GM23338 (cell line): ENCODE results near the gene ETNPPL. TPM values are rescaled to one million over a fixed set of nuclear protein-coding genes. Genes with fewer than 3 reads are reported as not detected.

ENCODE experiments used
- ATAC-seq: fragments of 200-7000 bp; cut with Tn5 transposase; 3 replicates; pipeline ENCODE4 v1.9.1; 2020
- DNase-seq: peaks from one replicate; pipeline ENCODE4 v3.0.0-alpha.2; 2015; ENCODE audit warnings: low spot score
- H2AFZ ChIP-seq: fragments of 200-600 bp; sonication (generic); 2 replicates; pipeline ENCODE4 v1.8.0; 2016; ENCODE audit warnings: antibody characterized with exemption, mild to moderate bottlenecking, moderate library complexity
- H3F3A ChIP-seq: fragments of 200-600 bp; sonication (generic); replicated peaks from 2 replicates; pipeline ENCODE4 v1.8.0; 2017; ENCODE audit warnings: antibody characterized with exemption, mixed run types, low read depth
- H3K27ac ChIP-seq: fragments of 200-600 bp; sonication (generic); 2 replicates; pipeline ENCODE4 v1.6.1; 2016; ENCODE audit warnings: low read depth
- H3K27me3 ChIP-seq: fragments of 200-600 bp; sonication (generic); 2 replicates; pipeline ENCODE4 v1.8.0; 2016; ENCODE audit warnings: mild to moderate bottlenecking, mixed run types, moderate library complexity; ENCODE audit not compliant: insufficient read depth
- H3K36me3 ChIP-seq: fragments of 200-600 bp; sonication (generic); 2 replicates; pipeline ENCODE4 v1.8.0; 2016; ENCODE audit warnings: mild to moderate bottlenecking; ENCODE audit not compliant: insufficient read depth
- H3K4me1 ChIP-seq: fragments of 200-600 bp; sonication (generic); 2 replicates; pipeline ENCODE4 v1.8.0; 2016; ENCODE audit warnings: mild to moderate bottlenecking, moderate library complexity; ENCODE audit not compliant: insufficient read depth
- H3K4me2 ChIP-seq: fragments of 200-600 bp; sonication (generic); 2 replicates; pipeline ENCODE4 v1.7.1; 2017; ENCODE audit warnings: mixed run types
- H3K4me3 ChIP-seq: fragments of 200-600 bp; sonication (generic); 2 replicates; pipeline ENCODE4 v1.6.1; 2016; ENCODE audit warnings: mixed run types
- H3K79me2 ChIP-seq: fragments of 200-600 bp; sonication (generic); replicated peaks from 2 replicates; pipeline ENCODE4 v1.8.0; 2017; ENCODE audit warnings: mild to moderate bottlenecking; ENCODE audit not compliant: insufficient read depth
- H3K9me2 ChIP-seq: fragments of 200-600 bp; sonication (generic); 2 replicates; pipeline ENCODE4 v1.8.0; 2017; ENCODE audit not compliant: insufficient read depth
- H4K20me1 ChIP-seq: fragments of 200-600 bp; sonication (generic); replicated peaks from 2 replicates; pipeline ENCODE4 v1.8.0; 2017; ENCODE audit warnings: mild to moderate bottlenecking; ENCODE audit not compliant: insufficient read depth
- H3K27ac Mint-ChIP-seq: 2 replicates; pipeline ENCODE4 v1.8.0; 2020; ENCODE audit warnings: inconsistent platforms, mild to moderate bottlenecking, moderate library complexity, mixed read lengths
- H3K27me3 Mint-ChIP-seq: 3 replicates; pipeline ENCODE4 v1.8.0; 2022; ENCODE audit warnings: low read depth, mild to moderate bottlenecking, moderate library complexity, mixed read lengths, inconsistent platforms; ENCODE audit not compliant: insufficient read depth, poor library complexity
- H3K36me3 Mint-ChIP-seq: 3 replicates; pipeline ENCODE4 v1.8.0; 2021; ENCODE audit warnings: low read depth, mild to moderate bottlenecking, inconsistent platforms, moderate library complexity, mixed read lengths
- H3K4me1 Mint-ChIP-seq: 3 replicates; pipeline ENCODE4 v1.8.0; 2020; ENCODE audit warnings: mild to moderate bottlenecking, inconsistent platforms, mixed read lengths
- H3K4me3 Mint-ChIP-seq: 3 replicates; pipeline ENCODE4 v1.8.0; 2021; ENCODE audit warnings: moderate library complexity, mild to moderate bottlenecking, inconsistent platforms, mixed read lengths
- H3K9me3 Mint-ChIP-seq: 3 replicates; pipeline ENCODE4 v1.8.0; 2020; ENCODE audit warnings: moderate library complexity, mild to moderate bottlenecking, inconsistent platforms, mixed read lengths
- EZH2phosphoT487 ChIP-seq: fragments of 200-600 bp; sonication (generic); IDR thresholded peaks from one replicate; pipeline ENCODE4 v1.8.1; 2018; ENCODE audit warnings: antibody characterized with exemption; ENCODE audit not compliant: unreplicated experiment
- JUNB ChIP-seq: IDR thresholded peaks from one replicate; pipeline ENCODE4 v1.6.1; 2016; ENCODE audit warnings: antibody characterized with exemption; ENCODE audit not compliant: unreplicated experiment
- NANOG ChIP-seq: IDR thresholded peaks from 2 replicates; pipeline ENCODE4 v1.6.1; 2016; ENCODE audit warnings: antibody characterized with exemption, borderline replicate concordance
- ZNF331 ChIP-seq: fragments of 250-450 bp; sonication (Bioruptor Pico); IDR thresholded peaks from 2 replicates; pipeline ENCODE4 v1.5.0; 2020; ENCODE audit warnings: low read depth, mild to moderate bottlenecking, moderate library complexity
- polyA plus RNA-seq: library from polyadenylated mRNA; unstranded; fragments of >200 nt; fragmentation: Nextera tagmentation; extraction: Ambion mirVana; gene quantifications from 2 replicates; pipeline ENCODE4 v1.2.1, GENCODE V29; 2016
- total RNA-seq: library from RNA; depleted of rRNA; stranded (reverse); fragments of >200 nt; shearing (Covaris generic); gene quantifications from 2 replicates; pipeline ENCODE4 v1.2.3, GENCODE V29; 2014
- TF ChIP-seq, protein P1 (sequence below): fragments of 250-450 bp; sonication (Bioruptor Pico); IDR thresholded peaks from 2 replicates; pipeline ENCODE4 v1.5.0; 2020; ENCODE audit warnings: mild to moderate bottlenecking, moderate library complexity
- TF ChIP-seq, protein P2 (sequence below): IDR thresholded peaks from one replicate; pipeline ENCODE4 v1.6.1; 2018; ENCODE audit warnings: antibody characterized with exemption; ENCODE audit not compliant: unreplicated experiment

Gene ETNPPL
- total and polyA plus RNA-seq, 2 experiments from 2014 or later: 1.2 to 1.5 TPM

DNA sequence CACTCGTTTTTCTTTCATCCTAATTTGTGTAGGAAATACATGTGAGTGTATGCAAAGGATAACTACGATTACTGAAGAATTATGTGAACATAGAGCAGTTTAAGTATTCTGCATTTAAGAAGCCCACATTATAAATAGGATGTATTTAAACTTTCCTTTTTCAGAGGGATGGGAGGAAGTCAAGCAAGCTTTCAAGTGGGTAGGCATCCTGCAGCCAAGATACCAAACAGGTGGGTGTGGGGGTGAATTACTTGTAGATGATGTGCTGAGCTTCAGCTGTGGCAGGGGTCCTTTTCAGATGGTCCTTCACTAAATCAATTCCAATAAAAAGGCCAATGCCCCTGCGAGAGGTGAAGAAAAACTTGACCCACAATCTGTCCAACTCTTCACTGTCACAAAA, 16.3 kb downstream of the ETNPPL start (continued):
- TF ChIP-seq, protein P1, sequence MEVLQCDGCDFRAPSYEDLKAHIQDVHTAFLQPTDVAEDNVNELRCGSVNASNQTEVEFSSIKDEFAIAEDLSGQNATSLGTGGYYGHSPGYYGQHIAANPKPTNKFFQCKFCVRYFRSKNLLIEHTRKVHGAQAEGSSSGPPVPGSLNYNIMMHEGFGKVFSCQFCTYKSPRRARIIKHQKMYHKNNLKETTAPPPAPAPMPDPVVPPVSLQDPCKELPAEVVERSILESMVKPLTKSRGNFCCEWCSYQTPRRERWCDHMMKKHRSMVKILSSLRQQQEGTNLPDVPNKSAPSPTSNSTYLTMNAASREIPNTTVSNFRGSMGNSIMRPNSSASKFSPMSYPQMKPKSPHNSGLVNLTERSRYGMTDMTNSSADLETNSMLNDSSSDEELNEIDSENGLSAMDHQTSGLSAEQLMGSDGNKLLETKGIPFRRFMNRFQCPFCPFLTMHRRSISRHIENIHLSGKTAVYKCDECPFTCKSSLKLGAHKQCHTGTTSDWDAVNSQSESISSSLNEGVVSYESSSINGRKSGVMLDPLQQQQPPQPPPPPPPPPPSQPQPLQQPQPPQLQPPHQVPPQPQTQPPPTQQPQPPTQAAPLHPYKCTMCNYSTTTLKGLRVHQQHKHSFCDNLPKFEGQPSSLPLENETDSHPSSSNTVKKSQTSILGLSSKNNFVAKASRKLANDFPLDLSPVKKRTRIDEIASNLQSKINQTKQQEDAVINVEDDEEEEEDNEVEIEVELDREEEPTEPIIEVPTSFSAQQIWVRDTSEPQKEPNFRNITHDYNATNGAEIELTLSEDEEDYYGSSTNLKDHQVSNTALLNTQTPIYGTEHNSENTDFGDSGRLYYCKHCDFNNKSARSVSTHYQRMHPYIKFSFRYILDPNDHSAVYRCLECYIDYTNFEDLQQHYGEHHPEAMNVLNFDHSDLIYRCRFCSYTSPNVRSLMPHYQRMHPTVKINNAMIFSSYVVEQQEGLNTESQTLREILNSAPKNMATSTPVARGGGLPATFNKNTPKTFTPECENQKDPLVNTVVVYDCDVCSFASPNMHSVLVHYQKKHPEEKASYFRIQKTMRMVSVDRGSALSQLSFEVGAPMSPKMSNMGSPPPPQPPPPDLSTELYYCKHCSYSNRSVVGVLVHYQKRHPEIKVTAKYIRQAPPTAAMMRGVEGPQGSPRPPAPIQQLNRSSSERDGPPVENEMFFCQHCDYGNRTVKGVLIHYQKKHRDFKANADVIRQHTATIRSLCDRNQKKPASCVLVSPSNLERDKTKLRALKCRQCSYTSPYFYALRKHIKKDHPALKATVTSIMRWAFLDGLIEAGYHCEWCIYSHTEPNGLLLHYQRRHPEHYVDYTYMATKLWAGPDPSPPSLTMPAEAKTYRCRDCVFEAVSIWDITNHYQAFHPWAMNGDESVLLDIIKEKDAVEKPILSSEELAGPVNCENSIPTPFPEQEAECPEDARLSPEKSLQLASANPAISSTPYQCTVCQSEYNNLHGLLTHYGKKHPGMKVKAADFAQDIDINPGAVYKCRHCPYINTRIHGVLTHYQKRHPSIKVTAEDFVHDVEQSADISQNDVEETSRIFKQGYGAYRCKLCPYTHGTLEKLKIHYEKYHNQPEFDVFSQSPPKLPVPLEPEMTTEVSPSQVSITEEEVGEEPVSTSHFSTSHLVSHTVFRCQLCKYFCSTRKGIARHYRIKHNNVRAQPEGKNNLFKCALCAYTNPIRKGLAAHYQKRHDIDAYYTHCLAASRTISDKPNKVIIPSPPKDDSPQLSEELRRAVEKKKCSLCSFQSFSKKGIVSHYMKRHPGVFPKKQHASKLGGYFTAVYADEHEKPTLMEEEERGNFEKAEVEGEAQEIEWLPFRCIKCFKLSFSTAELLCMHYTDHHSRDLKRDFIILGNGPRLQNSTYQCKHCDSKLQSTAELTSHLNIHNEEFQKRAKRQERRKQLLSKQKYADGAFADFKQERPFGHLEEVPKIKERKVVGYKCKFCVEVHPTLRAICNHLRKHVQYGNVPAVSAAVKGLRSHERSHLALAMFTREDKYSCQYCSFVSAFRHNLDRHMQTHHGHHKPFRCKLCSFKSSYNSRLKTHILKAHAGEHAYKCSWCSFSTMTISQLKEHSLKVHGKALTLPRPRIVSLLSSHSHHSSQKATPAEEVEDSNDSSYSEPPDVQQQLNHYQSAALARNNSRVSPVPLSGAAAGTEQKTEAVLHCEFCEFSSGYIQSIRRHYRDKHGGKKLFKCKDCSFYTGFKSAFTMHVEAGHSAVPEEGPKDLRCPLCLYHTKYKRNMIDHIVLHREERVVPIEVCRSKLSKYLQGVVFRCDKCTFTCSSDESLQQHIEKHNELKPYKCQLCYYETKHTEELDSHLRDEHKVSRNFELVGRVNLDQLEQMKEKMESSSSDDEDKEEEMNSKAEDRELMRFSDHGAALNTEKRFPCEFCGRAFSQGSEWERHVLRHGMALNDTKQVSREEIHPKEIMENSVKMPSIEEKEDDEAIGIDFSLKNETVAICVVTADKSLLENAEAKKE (CRISPR knock-in tag): no peak

DNA sequence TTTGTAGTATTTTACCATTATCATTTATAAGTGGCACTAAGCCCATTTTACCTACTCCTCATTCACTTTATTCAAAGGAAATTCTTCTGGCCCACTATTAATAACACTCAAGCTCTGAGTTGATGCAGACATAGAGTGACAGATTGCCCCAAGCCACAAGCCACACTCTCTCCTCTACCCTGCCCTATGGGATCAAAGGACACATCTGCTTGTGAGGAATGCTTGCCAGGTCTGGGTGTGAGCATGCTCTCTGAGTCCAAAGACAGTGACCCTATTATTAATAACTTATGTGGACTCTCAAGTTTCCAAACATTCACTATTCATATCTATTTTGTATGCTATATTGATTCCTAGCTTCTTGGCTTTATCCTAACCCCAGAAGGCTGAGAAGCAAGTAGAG, 18.5 kb downstream of the ETNPPL start:
- no peak overlapping the region for H3K27ac ChIP-seq
- no peaks in the 10 kb centered on the region for H3K79me2 ChIP-seq
- no peaks in the 10 kb centered on the region for H3K36me3 ChIP-seq
- H3K9me2 ChIP-seq: no peaks in the 10 kb centered on the region
- no peak overlapping the region for H2AFZ ChIP-seq
- H3K27me3 Mint-ChIP-seq: peaks cover 5% of the 10 kb centered on the region
- no peaks in the 10 kb centered on the region for H4K20me1 ChIP-seq
- H3K9me3 Mint-ChIP-seq: no peaks in the 10 kb centered on the region
- DNase-seq (no peak), ATAC-seq (no peak)
- no peak overlapping the region for H3K4me3 ChIP-seq
- no peaks in the 10 kb centered on the region for H3K27me3 ChIP-seq
- no peak overlapping the region for H3K27ac Mint-ChIP-seq
- H3F3A ChIP-seq: no peaks in the 10 kb centered on the region
- H3K4me3 Mint-ChIP-seq: no peak overlapping the region
- no peak overlapping the region for H3K4me2 ChIP-seq
- no peaks in the 10 kb centered on the region for H3K36me3 Mint-ChIP-seq
- H3K4me1 ChIP-seq: no peaks in the 10 kb centered on the region
- no peaks in the 10 kb centered on the region for H3K4me1 Mint-ChIP-seq
- TF ChIP-seq, protein P1 (CRISPR knock-in tag): no peak
- TF ChIP-seq NANOG (no peak), ZNF331 (CRISPR knock-in tag) (no peak), EZH2phosphoT487 (no peak), JUNB (no peak)
- TF ChIP-seq, protein P2, sequence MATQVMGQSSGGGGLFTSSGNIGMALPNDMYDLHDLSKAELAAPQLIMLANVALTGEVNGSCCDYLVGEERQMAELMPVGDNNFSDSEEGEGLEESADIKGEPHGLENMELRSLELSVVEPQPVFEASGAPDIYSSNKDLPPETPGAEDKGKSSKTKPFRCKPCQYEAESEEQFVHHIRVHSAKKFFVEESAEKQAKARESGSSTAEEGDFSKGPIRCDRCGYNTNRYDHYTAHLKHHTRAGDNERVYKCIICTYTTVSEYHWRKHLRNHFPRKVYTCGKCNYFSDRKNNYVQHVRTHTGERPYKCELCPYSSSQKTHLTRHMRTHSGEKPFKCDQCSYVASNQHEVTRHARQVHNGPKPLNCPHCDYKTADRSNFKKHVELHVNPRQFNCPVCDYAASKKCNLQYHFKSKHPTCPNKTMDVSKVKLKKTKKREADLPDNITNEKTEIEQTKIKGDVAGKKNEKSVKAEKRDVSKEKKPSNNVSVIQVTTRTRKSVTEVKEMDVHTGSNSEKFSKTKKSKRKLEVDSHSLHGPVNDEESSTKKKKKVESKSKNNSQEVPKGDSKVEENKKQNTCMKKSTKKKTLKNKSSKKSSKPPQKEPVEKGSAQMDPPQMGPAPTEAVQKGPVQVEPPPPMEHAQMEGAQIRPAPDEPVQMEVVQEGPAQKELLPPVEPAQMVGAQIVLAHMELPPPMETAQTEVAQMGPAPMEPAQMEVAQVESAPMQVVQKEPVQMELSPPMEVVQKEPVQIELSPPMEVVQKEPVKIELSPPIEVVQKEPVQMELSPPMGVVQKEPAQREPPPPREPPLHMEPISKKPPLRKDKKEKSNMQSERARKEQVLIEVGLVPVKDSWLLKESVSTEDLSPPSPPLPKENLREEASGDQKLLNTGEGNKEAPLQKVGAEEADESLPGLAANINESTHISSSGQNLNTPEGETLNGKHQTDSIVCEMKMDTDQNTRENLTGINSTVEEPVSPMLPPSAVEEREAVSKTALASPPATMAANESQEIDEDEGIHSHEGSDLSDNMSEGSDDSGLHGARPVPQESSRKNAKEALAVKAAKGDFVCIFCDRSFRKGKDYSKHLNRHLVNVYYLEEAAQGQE: no peak
